GM21381 (cell line): ENCODE measurements around the gene SNX14.

Experiments
- ATAC-seq: cut with Tn5 transposase; IDR thresholded peaks from one replicate; pipeline ENCODE4 v1.9.1; 2021; ENCODE audit warnings: mild to moderate bottlenecking, moderate library complexity; ENCODE audit not compliant: unreplicated experiment

SNX14 gene

GRCh38 chr6:85506441-85507093 lies 87.1 kb downstream of the SNX14 start:
- no peak for ATAC-seq

- no peak for ATAC-seq
Measured at GRCh38 chr6:85498596-85499258, 94.9 kb downstream of the SNX14 start.

GRCh38 chr6:85496856-85497255 lies 96.8 kb downstream of the SNX14 start:
- no peak for ATAC-seq

DNA sequence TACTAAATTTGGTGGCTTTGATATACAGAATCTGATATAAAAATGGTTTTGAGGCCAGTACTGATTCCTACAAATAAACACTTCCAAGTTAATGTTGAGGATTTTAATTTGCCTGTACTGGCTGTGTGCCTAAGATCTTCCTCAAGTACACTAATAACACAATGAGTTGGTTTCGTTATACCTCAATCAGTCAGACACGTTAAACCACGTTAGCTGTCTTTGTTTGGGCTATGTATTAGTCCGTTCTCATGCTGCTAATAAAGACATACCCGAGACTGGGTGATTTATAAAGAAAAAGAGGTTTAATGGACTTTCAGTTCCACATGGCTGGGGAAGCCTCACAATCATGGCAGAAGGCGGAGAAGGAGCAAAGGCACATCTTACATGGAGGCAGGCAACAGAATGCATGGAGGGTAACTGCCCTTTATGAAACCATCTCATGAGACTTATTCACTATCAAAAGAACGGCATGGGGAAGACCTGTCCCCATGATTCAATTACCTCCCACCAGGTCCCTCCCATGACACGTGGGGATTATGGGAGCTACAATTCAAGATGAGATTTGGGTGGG lies 97.6 kb downstream of the SNX14 start:
- no peak for ATAC-seq

GRCh38 chr6:85494547-85495536 lies 98.8 kb downstream of the SNX14 start:
- no peak for ATAC-seq

GRCh38 chr6:85493389-85493788 lies 100.3 kb downstream of the SNX14 start:
- no peak for ATAC-seq

GRCh38 chr6:85490516-85491248 lies 103.0 kb downstream of the SNX14 start:
- no peak for ATAC-seq

- ATAC-seq = no peak
Measured at GRCh38 chr6:85484948-85485347, 108.7 kb downstream of the SNX14 start.

DNA sequence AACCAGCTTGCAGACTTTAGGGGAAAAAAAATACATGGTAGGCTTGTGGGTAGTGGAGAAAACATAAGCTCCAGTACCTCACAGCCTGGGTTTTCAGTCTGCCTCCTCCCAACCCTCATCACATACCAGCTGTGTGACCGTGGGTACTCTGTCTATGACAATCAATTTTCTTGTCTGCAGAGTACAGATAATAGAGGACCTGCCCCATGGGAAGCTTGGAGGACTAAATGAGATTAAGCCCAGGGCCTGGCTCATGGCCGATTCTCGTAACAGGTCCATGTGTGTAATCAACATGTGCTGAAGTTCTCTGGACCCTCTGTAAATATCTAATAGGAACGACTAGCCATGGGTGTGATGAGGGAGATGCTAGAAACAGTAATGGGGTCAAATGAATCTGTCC lies 109.8 kb downstream of the SNX14 start:
- ATAC-seq = no peak

DNA sequence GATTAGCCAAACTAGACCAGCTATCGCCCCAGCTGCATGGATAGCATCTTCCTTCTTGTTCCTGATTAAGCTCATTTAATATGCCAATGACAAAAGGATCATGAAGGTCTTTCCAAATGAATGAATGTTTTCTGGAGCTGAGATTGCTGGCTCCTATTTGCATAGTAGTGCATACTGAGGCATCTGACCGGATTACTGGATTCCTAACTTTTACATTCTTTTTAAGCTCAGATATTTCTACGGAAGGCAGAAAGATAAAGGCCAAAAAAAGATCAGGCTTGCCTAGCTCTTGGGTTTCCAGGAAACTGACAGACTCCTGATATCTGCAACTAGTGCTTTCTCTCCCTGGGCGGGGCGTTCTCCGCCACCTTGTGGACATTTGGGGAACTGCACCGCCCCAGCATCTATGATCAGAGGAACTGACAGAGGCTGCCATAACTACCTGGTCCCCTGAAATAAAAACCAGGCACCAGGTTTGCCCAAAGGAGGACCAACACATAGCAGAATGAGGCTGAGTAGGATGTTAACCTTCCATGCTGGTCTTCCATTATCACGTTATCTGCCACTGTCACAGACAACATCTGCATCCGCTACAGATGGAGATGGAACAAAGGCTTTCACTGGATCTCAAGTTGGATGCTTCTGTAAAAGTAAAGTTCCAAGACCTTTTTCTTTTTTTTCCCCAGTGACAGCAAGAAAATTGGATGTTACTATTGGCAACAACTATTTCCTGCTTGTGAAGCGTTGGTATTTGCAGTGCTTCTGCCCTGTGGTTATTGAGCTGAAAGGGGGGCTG lies 110.6 kb downstream of the SNX14 start:
- peak; percentile 84 for ATAC-seq

GRCh38 chr6:85482206-85482904 lies 111.3 kb downstream of the SNX14 start:
- peak; percentile 9 for ATAC-seq

- no peak for ATAC-seq
Measured at GRCh38 chr6:85479208-85479607, 114.5 kb downstream of the SNX14 start.

GRCh38 chr6:85476532-85476931 lies 117.1 kb downstream of the SNX14 start:
- no peak for ATAC-seq

DNA sequence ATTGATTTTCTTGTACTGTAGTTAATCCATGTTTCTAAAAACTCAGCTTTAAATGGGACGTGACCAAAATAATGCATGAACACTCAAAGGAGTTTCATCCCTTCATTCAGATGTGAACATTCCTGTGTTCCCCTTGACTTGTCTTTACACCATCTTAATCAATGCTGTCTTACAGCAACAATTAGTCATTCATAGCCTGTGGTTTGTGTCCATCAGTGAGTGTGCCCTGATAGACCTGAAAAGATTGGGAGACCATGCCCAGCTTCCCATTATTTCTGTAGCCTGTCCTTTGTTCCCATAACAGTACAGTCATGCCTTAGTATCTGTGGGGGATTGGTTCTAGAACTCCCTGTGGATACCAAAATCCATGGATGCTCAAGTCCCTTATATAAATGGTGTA lies 119.9 kb downstream of the SNX14 start:
- ATAC-seq = no peak

- ATAC-seq = no peak
Measured at GRCh38 chr6:85472744-85473143, 120.9 kb downstream of the SNX14 start.

DNA sequence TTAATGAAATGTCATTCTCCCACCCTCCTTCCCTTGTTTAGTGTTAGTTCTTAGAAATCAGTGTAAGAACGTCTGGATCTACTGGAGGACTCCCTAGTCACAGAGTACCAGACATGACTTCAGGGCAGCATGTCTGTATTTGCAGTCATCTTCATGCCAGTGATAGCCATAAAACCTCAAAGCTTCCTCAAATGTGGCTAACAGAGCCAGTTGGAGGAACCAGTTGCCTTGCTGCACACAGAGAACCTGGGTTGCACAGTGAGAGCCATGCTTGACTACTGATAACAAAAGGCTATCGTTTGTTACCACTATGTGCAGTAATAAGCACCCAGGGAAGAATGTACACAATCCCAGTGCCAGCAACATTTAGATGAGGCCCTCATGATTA lies 123.6 kb downstream of the SNX14 start:
- ATAC-seq = no peak

DNA sequence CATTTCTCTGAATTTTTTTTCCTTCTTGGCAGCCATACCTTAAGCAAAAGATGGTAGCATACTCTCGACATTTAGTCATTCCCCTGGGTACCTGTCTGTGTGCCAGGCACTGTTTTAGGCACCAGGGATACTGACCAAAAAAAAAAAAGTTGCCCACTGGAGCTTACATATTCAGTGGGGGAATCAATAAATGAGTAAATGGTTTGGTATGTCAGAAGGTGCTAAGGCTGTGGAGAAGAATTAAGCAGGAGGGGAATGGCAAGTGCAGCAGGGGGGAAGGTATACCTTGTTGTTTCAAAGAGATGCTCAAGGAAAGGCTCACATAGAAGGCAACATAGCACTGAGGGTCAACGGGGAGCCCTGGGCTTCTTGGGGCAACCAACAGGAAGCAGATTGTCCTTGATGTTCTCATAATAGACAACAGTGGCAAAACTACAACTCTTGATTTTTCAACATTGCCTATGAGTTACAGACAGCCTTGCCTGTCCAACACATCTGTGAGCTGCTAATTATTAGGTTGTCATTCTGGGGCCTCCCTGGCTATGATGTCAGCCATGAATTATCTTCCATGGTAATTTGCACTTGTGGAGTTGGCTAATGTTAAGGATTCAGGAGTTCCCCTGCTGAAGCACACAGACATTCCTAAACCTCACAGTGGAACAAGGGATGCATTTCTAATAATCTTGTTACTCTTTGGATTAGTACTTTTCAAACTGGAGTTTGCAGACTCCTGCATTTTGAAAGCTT lies 124.2 kb downstream of the SNX14 start:
- ATAC-seq = no peak

GRCh38 chr6:85468326-85468725 lies 125.3 kb downstream of the SNX14 start:
- no peak for ATAC-seq
